ENCODE results near the gene UBE2G1.

Gene UBE2G1

GRCh38 chr17:4318596-4318995, 47.9 kb downstream of the UBE2G1 start:
- TF ChIP-seq TAF1 (IDR thresholded peaks at IDR 0.05; ENCODE audit: borderline replicate concordance, insufficient read depth, low read length) = no peak
- no peak for TF ChIP-seq SIN3A (IDR thresholded peaks at IDR 0.05; ENCODE audit: borderline replicate concordance, insufficient read depth, low read length)
- TF ChIP-seq REST (IDR thresholded peaks at IDR 0.05; ENCODE audit: insufficient read depth in 1 of 2, low read depth in 2 of 2, low read length in 2 of 2) = no peak
- no peak for TF ChIP-seq FOXP2 (optimal IDR thresholded peaks at IDR 0.05; ENCODE audit: borderline replicate concordance, extremely low read depth, extremely low read length, insufficient read depth)
- no peak for TF ChIP-seq POLR2AphosphoS5 (IDR thresholded peaks at IDR 0.05; ENCODE audit: low read depth, low read length)

GRCh38 chr17:4318186-4318585, 48.3 kb downstream of the UBE2G1 start:
- no peak for TF ChIP-seq FOXP2 (optimal IDR thresholded peaks at IDR 0.05; ENCODE audit: borderline replicate concordance, extremely low read depth, extremely low read length, insufficient read depth)
- no peak for TF ChIP-seq TAF1 (IDR thresholded peaks at IDR 0.05; ENCODE audit: borderline replicate concordance, insufficient read depth, low read length)
- no peak for TF ChIP-seq SIN3A (IDR thresholded peaks at IDR 0.05; ENCODE audit: borderline replicate concordance, insufficient read depth, low read length)
- no peak for TF ChIP-seq POLR2AphosphoS5 (IDR thresholded peaks at IDR 0.05; ENCODE audit: low read depth, low read length)
- TF ChIP-seq REST (IDR thresholded peaks at IDR 0.05; ENCODE audit: insufficient read depth in 1 of 2, low read depth in 2 of 2, low read length in 2 of 2) = no peak

- TF ChIP-seq FOXP2 (optimal IDR thresholded peaks at IDR 0.05; ENCODE audit: borderline replicate concordance, extremely low read depth, extremely low read length, insufficient read depth) (no peak), SIN3A (IDR thresholded peaks at IDR 0.05; ENCODE audit: borderline replicate concordance, insufficient read depth, low read length) (no peak), TAF1 (IDR thresholded peaks at IDR 0.05; ENCODE audit: borderline replicate concordance, insufficient read depth, low read length) (no peak), REST (IDR thresholded peaks at IDR 0.05; ENCODE audit: insufficient read depth in 1 of 2, low read depth in 2 of 2, low read length in 2 of 2) (no peak), POLR2AphosphoS5 (IDR thresholded peaks at IDR 0.05; ENCODE audit: low read depth, low read length) (no peak)
These were observed 48.9 kb downstream of the UBE2G1 start for GRCh38 chr17:4317610-4318009.

- TF ChIP-seq FOXP2 (optimal IDR thresholded peaks at IDR 0.05; ENCODE audit: borderline replicate concordance, extremely low read depth, extremely low read length, insufficient read depth) = no peak
- TF ChIP-seq POLR2AphosphoS5 (IDR thresholded peaks at IDR 0.05; ENCODE audit: low read depth, low read length) = no peak
- no peak for TF ChIP-seq SIN3A (IDR thresholded peaks at IDR 0.05; ENCODE audit: borderline replicate concordance, insufficient read depth, low read length)
- TF ChIP-seq REST (IDR thresholded peaks at IDR 0.05; ENCODE audit: insufficient read depth in 1 of 2, low read depth in 2 of 2, low read length in 2 of 2) = no peak
- no peak for TF ChIP-seq TAF1 (IDR thresholded peaks at IDR 0.05; ENCODE audit: borderline replicate concordance, insufficient read depth, low read length)
These were observed 49.8 kb downstream of the UBE2G1 start for GRCh38 chr17:4316648-4317047.

- TF ChIP-seq POLR2AphosphoS5 (IDR thresholded peaks at IDR 0.05; ENCODE audit: low read depth, low read length) (no peak), SIN3A (IDR thresholded peaks at IDR 0.05; ENCODE audit: borderline replicate concordance, insufficient read depth, low read length) (no peak)
These were observed 51.9 kb downstream of the UBE2G1 start for GRCh38 chr17:4314618-4315017.
